GM19455 (cell line): Measurements from ENCODE around the gene AQP3.
A peak's percentile ranks its signal among the peaks of the same experiment; 100 is the strongest.
"Not testable (repeated sequence)": the region's sequence is repeated elsewhere in the genome, so short reads cannot be mapped to it uniquely, and the experiment has no call there.

Experiments
- ATAC-seq: cut with Tn5 transposase; IDR thresholded peaks from one replicate; pipeline ENCODE4 v1.9.1; 2021; ENCODE audit not compliant: unreplicated experiment

The AQP3 gene

DNA sequence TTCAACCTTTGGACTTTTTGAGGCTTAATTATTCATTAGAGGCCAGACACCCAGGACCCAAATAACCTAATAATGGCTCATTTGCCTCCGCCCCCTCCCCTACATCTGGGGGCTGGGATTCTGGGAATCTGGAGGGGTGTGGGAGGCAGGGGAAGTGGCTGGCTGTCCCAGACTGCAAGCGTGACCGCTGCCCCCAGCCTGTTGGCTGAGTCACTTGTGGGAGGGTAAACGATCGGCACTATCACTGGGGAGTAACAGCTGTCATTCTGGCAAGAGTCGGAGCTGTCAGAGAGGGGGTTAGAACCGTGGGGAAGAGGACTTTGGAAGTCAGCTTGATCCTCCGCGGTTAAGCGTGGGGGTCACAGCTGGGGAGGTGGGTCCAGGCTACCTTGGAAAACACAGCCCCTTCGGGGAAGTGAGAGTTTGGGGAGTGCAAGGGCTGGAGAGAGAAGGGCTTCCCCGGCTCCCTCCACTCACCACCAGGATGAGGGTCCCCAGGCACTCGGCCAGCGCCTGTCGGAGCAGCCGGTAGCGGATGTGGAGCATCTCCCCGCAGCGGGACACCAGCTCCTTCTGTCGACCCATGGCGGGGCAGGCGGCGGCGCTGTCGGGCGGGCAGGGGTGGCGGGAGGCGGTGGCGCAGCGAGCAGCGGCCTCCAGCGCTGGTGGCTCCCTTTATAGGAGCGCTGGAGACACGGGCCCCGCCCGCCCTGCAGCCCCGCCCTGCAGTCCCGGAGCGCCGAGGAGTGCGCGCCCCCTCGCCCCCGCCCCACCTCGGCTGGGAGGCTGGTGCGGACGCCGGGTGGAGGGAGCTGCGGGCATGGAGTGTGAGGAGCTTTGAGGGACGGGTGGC, at the start of gene AQP3:
Gene AQP3 (minus strand): TSS at position 648 of the 853 bp plus-strand sequence. CDS start 63 bp downstream, at position 585.
- peak; percentile 24 for ATAC-seq

DNA sequence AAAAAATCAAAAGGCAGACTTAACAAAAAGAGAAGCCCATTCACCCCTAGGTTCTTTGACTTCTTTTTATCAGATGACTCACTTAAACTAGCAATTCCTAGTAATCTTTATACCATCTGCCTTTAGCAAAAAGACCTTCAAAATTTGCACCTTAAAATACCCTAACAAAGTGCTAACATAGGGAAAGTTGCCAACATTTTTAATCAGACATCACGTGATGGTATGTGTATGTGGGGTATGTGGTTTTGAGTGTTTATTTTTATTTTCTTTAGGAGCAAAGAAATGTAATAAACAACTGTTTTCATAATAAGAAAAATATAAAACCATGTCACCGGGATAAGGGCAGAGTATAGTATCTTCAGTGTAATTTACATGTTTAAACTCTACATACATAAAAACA, 46.4 kb upstream of the AQP3 start:
- ATAC-seq, result not testable (repeated sequence)

DNA sequence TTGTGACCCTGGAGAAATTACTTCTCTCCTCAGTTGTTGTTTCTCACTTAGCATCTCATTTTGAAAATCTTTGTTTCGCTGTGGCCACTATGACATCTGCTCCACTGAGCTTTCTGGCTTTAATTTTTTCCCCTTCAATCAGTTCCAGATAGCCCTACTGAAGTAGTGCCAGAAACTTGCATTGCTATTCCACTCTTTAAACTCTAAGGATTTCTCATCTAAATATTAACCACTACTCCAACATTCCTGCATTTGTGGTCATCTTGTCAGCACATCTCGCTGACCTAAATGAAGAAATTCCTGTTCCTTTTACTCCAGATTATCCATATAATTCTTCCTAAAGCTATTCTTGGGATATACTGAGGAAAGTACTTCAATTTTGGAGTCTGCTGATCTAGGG, 41.7 kb upstream of the AQP3 start:
- no peak for ATAC-seq

DNA sequence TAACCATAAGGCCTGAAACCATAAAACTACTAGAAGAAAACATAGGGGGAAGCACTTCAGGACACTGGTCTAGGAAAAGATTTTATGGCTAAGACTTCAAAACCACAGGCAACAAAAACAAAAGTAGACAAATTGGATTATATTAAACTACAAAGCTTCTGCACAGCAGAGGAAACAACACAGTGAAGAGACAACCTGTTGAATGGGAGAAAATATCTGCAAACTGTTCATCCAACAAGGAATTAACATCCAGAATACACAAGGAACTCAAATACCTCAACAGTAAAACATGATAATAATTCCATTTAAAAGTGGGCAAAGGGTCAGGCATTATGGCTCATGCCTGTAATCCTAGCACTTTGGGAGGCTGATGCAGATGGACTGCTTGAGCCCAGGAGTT, 37.9 kb upstream of the AQP3 start:
- ATAC-seq, result not testable (repeated sequence)

DNA sequence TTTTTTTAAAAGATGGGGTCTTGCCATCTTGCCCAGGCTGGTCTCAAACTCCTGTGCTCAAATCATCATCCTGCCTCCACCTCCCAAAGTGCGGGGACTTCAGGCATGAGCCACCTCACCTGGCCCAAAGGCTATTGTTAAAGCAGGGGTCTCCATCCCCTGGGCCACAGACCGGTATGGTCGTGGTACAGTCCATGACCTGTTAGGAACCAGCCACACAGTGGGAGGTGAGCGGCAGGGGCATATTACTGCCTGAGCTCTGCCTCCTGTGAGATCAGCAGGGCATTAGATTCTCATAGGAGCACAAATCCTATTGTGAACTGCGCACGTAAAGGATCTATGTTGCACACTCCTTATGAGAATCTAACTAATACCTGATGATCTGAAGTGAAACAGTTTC, 33.6 kb upstream of the AQP3 start:
- no peak for ATAC-seq

DNA sequence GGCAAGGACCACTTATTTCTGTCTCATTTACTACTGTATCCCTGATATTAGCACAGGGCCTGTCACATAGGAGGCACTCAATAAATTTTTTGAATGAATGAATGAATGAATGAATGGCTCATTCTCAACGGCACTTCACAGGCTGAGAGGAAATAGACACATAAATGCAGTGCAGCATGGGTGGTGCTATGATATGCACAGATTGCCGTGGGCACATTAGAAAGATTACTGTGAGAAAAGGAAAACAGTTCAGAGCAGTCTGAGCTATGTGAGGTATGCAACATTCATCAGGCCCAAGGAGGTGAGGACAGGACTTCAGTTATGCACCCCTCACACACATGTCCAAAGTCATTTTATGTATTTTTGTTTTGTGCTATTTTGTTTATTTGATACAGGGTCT, 32.7 kb upstream of the AQP3 start:
- ATAC-seq, result no peak

DNA sequence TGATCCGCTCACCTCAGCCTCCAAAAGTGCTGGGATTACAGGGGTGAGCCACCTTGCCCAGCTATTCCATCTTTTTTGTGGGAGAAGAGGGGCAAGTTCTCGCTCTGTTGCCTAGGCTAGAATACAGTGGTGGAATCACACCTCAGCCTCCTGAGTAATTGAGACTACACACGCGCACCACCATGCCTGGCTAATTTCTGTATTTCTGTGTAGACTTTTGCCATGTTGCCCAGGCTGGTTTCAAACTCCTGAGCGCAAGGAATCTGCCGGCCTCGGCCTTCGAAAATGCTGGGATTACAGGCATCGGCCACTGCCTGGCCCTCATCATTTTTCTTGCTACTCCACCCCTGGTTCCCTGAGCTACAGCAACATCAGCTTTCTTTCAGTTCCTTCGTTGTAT, 29.1 kb upstream of the AQP3 start:
- no peak for ATAC-seq

DNA sequence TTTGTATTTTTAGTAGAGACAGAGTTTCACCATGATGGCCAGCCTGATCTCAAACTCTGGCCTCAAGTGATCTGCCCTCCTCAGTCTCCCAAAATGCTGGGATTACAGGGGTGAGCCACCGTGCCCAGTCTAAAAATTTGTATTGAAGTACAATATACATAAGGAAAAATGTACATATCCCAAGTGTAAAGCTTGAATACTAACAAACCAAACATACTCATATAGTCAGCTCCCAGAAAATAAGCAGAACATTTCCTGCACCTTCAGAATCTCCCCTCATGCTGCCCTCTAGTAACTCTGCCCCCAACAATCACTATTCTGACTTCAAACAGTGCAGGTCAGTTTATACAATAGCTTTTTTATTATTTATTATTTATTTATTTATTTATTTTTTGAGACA, 28.0 kb upstream of the AQP3 start:
- no peak for ATAC-seq

DNA sequence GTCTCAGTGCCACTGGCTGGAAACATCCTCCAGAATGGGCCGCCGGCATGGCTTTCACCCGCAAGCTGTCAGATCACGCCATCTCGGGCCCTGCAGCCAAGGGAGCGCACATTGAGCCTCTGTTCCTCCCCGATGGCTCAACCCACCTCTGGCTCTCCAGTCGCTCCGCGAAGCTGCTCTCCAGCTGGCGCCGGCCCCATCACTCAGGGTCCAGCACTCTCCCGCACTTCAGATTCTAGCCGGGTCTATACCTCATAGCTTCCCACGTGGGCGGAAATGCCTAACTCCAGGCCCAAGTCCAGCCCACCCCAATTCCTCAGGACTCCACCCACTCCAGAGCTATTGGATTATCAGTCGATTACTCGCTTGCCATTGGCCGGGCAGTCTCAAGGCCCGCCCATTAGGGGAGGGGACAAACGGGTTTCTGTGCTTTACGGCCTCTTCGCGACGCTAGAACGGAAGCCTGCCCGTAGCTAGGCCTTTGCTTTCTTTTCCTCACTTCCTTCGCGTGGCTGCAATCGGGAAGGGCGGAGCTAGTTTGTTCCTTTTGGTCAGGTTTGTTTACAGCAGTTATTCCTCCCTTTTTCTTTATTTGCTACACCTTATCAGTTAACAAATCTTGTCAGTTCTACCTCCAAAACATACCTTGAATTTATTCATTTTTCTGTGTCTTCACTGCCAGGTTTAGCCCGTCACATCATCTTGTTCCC, 26.4 kb upstream of the AQP3 start, which contains the start of gene NOL6:
Gene NOL6 (minus strand): TSS at position 282 of the 710 bp plus-strand sequence. CDS start 82 bp downstream, at position 200.
- peak; percentile 98 for ATAC-seq

DNA sequence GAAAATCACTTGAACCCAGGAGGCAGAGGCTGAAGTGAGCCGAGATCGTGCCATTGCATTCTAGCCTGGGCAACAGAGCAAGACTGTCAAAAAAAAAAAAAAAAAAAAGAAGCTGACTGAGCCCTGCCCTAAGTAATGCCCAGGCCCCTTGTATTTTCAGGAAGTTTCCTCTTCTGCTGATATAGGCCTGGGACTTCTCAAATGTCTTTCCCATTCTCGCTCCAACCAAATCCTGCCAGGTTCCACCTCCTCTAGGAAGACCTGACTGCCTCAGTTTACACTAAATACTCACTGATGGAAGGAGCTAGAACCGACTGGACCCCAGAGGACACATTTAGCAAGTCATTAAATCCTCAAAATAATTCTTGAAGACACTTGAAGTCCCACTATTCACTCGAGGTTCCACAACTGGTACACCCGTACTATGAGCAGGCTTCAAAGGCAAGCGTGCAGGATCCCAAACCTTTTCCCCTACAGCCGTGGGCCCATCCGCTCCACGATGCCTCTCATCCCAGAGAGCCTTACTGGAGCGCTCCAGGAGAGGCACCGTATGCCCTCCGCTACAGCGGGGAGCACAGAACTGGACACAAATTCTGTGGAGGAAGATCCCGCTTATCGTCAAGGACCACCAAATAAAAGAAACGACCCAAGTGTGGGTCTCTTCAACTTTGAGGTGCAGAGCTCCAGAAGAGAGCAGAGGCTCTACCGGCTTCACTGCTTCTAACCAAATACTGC, 25.7 kb upstream of the AQP3 start:
- no peak for ATAC-seq

DNA sequence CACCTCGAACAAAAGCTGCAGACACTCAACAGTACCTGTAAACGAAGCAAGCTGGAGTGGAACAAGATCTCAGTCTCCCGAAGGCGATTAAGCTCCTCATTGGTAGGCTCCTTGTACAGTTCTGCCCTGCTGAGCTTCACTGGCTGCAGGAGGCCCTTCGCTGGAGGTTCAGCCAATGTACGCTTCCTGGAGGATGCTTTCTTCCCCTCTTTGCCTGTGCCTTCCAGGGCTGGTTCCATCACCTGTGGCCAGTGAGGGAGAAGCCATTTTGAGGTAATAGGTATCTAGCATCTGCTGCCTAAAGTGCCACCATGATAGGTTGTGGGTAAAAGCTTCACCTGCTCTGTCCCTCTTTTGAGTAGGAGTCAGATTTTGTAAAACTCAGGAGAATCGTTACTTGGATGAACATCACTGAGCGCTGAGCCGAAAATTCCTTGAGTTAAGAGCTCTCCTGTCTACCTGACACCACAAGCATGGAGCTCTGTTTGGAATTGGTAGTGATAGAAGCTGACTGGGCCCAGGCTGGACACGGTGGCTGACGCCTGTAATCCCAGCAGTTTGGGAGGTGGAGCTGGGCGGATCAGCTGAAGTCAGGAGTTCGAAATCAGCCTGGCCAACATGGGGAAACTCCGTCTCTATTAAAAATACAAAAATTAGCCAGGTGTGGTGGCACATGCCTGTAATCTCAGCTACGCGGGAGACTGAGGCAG, 24.9 kb upstream of the AQP3 start:
- ATAC-seq, result no peak

DNA sequence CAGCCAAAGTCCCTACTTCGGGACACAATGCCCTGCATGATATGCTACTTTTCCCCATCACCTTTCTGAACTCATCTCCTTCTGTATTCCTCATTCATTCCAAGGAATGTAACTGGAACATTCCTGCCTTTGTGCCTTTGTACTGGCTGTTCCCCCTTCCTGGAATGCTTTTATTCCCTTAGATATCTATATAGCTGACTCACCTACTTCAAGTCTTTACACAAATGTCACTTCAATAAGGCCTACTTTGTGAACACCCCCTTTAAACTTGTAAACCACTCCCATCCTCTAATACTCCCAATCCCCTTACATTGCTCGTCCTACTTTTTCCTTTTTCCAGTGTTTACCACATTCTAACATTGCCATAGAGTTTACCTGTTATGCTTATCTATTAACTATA, 24.0 kb upstream of the AQP3 start:
- ATAC-seq, result no peak

DNA sequence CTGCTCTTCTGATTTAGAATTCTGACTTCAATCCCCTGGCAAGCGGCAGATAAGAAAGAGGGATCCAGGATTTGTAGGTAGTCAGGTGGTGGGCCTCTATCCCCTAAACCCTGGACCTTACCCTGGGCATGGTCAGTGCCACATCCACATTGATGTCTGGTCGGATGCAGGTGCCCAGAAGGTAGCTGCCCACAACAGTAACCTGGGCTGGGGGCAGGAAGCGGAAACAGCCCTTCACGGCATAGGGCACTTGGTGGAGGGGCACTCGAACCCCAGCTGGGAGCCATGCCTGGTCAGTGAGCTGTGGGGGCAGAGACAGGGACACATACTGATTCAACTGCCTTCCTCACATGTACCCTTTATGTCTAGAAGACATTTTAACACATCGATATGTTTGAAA, 22.5 kb upstream of the AQP3 start:
- ATAC-seq, result no peak

DNA sequence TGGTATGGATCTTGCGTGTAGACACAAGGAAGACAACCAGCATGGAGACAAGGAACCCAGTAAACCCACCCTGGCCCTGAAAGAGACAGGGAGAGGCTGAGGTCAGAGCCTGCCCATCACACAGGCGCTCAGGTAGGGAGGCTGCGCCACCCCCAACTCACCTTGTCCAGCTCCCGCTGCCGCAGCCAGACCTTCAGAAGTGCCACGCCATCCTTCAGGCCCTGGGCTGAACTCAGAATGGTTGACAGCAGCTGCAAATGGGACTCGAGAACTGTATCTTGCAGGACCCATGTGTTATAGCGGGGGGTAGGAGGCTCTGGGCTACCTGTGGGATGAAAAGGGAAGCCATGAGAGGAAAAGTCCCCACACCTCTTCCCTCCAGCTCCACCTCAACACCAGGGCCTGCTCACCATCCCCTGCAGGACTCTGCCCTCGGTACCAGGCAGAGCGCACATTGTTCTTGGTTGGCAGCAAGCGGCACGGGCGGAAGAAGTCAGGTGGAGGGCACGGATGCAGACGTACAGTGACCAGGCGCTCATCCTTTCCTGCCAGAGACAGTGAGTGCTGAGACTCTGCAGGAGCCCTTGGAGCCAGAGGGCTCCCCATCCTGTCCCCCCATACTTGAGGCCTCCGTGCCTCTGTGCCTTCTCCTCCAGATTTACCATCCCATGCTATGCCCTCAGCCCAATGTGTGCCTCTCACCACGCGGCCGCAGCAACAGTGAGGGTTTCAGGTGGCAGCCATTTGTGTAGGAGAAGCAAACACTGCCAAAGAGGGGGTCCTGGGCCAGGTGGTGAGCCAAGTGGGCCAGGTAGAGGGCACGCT, 21.6 kb upstream of the AQP3 start:
- no peak for ATAC-seq

DNA sequence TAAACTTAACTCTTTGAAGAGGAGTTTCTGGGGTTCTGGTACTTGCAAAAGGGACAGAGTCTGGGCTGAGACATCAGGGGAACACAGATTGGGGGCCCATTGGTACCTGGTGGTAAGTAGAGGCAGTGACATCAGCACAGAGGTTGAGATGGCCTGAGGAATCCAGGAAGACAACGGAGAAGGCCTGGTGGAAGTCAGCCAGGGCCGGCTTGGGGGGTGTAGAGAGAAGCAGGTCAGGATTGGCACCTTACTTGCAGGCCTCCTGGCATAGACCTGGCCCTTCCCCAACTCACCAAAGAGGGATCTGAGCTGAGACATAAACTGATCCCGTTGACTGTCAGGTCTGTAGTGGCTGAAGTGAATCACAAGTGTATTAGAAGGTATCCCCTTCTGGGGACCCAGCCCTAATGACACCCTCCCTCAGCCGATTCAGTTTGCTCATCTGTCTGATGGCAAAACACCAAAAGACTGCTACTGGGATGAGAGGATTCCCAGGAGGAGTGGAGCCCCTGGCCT, 20.9 kb upstream of the AQP3 start:
- no peak for ATAC-seq

DNA sequence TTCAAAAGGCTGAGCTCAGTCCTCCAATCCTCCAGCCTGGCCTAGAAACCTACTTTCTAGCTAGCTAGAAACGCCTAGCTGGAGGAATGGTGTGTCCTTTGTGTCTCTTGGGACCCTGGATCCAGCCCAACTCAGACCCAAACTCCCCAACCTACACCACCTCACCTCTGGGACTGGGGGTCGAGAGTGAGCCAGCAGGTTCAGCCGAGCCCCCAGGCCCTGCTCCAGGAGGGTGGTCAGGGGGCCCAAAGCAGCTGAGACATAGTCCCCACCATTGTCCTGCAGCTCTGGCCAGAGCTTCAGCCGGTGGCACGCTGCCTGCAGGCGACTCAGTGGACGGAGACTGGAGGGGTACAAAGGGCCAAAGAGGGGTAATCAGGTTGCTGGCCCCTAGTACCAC, 20.1 kb upstream of the AQP3 start:
- ATAC-seq, result no peak

DNA sequence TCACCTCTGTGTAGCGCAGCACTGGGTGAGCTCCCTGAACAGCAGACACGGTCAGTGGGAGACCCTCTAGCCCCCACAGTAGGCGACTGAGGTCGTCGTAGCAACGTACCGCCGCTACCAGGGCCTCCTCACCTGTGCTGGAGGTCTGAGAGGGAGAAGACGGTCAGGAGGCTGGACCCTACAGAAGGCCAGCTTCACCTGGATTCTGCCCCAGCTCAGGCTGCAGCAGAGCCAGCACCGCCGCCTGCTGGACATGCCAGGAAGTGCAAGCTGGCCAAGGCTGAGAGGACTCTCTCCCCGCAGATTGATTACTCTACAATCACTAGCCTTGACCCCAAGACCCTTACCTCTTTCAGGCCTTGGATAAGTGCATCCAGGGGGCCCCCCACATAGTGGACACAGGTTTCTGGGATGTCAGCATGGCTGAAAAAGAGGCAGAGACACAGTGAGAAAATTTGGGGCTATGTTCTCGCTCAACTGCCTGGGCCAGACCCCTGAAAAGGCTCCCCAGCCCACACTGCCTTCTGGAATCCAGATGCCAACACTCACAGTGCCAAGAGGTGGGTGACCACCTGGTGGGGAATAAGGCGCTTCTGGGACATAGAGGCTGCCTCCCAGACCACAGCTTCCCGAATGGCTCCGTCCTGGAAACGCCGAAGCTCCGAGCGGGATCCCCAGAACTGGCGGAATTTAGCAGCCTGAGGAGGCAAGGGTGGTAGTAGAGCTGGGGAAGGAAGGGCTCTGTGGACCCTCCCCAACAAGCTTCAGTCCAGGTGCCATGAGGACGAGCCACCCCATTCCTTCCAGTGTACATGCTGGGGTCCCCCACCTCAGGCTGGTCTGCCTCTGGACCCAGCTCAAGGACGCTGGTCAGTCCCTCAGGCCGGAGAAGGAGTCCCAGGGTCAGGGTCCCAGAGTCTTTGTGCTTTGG, 19.4 kb upstream of the AQP3 start:
- no peak for ATAC-seq

DNA sequence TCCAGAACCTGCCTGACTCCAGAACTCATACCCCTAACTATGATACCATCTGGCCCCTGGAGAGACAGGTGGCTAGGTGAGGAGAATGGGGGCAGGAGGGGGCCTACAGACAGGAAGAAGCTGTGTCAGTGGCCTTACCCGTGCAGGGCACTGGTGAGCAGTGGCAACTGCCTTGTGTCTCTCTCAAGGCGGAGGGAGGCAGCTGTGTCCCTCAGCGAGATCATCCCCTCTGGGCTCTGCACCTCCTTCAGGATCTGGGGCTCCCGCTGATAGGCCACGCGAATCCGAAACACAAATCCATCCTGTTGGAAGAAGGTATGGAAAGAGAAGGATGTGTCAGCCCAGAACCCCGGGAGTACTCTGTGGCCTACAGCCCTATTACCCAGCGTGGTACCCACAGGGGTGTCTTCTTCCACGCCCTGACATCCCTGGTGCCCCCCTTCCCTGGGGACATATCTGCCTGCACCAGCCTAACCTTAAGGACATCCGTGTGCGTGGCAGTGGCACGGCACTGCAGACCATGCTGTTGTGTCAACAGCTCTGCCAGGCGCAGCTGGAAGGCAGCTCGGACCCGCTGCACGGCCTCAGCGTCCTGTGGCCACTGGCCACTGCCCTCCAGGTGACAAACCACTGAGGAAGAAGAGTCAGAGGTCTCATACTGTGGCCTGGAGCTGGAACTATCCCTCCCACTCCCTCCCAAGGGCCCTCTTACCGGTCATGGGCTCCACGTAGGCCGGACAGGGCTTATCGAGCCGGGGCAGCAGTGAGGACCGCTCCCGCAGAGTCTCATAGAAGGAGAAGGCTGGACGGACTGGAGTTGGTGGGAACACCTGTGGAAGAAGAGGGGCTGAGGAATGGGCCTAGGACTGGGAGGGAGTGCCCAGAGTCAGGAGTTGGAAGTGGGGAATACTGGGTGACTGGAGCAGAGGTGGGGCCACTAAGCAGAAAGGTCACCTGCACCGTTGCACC, 18.5 kb upstream of the AQP3 start:
- no peak for ATAC-seq
